ES-I3 (cell line): ENCODE results near the gene RNF43.

Experiments
- H3K36me3 ChIP-seq: 2 replicates; pipeline ENCODE4 v1.6.1; 2013; ENCODE audit warnings: mild to moderate bottlenecking, low read length, control low read depth, moderate library complexity; ENCODE audit not compliant: insufficient read depth
- H3K4me1 ChIP-seq: 2 replicates; pipeline ENCODE4 v1.6.1; 2013; ENCODE audit warnings: mild to moderate bottlenecking, control low read depth, low read length; ENCODE audit not compliant: insufficient read depth
- H3K9ac ChIP-seq: 2 replicates; pipeline ENCODE4 v1.6.1; 2013; ENCODE audit warnings: low read depth, mild to moderate bottlenecking, low read length, moderate library complexity
- H3K9me3 ChIP-seq: 2 replicates; pipeline ENCODE4 v1.6.1; 2013; ENCODE audit warnings: mild to moderate bottlenecking, low read length, moderate library complexity; ENCODE audit not compliant: control insufficient read depth, insufficient read depth

The RNF43 gene

DNA sequence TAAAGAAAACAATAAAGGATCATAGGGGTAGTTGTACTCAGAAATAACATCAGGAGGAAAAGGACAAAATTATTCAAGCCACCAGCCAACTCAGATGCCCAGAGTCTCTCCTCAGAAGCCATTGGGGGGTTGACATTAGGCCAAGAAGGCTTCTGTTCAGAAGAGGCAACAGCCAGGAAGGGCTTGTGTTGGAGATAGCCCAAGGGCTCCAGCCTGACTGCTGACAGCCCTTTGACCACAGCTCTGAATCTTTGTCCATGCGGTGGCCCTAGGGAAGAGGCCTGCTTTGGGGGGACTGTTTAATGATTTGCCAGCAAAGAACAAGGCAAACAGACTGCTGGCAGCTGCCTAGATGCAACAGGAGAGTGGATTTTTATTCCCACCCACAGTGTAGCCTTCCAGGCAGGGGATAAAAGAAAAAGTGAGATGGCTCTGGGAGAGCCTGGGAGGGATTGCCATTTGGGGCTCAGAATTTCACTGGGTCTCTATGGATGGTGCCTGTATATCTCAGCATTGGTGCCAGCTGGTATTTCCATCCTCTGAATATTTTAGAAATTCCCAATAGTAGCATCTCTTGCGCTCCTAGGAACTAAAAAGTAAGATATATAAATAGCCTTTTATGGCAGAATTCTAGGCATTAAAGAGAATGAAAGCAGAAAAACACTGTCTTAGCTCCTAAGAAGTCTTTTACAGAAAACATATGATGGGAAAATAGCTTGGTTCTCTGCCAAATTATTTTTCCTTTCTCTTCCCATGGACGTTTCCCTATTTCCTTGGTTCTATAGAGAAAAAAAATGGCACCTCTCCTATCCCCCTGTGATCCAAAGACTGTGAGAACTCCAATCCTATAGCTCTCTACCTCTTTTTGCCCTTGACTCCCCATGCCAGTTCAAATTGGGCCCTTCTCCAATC, 36.0 kb downstream of the RNF43 start:
- H3K9ac ChIP-seq = no peak overlapping the region
- H3K4me1 ChIP-seq = peaks cover 36% of the 10 kb centered on the region
- no peaks in the 10 kb centered on the region for H3K36me3 ChIP-seq
- H3K9me3 ChIP-seq = no peaks in the 10 kb centered on the region

GRCh38 chr17:58380207-58381123, 36.9 kb downstream of the RNF43 start:
- Histone ChIP-seq H3K9ac (no peak overlapping the region), H3K9me3 (no peaks in the 10 kb centered on the region), H3K4me1 (peaks cover 44% of the 10 kb centered on the region), H3K36me3 (no peaks in the 10 kb centered on the region)

DNA sequence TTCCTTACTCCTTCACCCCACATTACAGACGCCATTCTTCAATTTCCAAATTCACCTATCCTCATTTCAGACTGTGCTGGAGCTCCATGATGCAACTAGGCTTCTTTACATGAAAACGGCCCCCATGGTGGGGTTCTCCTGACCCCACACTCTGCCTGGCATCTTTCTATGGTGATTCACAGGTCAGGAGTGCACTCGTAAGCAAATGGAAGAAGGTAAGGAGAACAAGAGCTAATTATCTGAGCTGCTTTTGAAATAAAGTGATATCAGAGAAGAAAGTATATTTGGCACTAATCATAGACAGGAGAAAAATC, 37.9 kb downstream of the RNF43 start:
- no peaks in the 10 kb centered on the region for H3K36me3 ChIP-seq
- H3K9ac ChIP-seq = no peak overlapping the region
- H3K9me3 ChIP-seq = no peaks in the 10 kb centered on the region
- peaks cover 46% of the 10 kb centered on the region for H3K4me1 ChIP-seq

DNA sequence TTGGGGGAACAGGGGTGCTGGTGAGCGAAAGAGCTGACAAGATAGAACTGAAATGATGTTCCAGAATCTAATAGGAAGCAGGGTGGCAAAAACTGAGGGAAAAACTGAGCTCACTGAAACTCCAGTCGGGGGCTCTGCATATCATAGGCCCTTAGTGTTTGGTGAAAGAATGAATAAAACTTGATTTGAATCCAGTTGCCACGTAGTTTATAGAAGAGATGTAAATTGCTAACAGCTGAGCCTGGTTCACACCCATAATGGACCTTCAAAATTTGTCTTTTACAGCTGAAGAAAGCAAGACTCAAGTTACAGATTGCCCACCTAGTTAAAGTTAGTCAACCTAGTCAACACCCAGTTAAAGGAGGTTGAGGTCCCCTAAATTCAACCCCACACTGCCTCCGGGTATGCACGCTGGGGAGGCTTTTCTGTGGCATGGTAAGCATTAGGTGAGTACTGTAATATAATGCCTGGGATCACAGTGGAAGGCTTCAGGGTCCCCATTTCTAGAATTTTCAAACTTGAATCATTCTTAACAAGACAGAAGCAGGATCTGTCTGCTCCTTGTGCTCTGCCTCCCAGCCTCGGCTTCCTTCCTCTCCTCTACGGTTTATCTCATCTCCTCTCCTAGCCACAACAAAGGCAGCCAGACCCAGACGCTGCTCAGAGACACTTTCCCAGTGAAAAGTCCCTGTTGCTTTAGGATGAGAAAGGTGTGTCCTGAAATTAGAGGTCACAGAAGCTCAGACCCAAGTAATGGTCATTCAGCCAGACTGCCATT, 38.4 kb downstream of the RNF43 start:
- Histone ChIP-seq H3K36me3 (no peaks in the 10 kb centered on the region), H3K4me1 (peaks cover 41% of the 10 kb centered on the region), H3K9me3 (no peaks in the 10 kb centered on the region), H3K9ac (no peak overlapping the region)

DNA sequence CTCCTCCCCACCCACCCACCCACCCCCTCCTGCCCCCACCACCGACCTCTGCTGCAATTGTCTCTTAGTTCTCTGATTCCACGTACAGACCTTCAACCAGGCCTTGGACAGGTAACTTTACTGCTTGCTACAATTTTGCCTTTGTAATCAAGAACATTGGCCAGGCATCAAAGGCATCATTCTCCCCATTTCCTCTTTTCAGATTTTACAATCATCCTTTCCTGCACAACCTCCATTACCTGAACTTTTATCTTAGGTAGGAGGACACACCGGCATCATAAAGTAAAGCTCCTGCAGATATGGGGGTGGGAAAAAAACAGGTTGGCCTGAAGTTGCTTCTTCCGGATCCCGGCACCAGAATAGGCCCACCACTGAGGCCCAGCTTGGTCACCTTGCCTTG, 39.7 kb downstream of the RNF43 start:
- Histone ChIP-seq H3K9ac (no peak overlapping the region), H3K4me1 (peaks cover 39% of the 10 kb centered on the region), H3K9me3 (no peaks in the 10 kb centered on the region), H3K36me3 (no peaks in the 10 kb centered on the region)

DNA sequence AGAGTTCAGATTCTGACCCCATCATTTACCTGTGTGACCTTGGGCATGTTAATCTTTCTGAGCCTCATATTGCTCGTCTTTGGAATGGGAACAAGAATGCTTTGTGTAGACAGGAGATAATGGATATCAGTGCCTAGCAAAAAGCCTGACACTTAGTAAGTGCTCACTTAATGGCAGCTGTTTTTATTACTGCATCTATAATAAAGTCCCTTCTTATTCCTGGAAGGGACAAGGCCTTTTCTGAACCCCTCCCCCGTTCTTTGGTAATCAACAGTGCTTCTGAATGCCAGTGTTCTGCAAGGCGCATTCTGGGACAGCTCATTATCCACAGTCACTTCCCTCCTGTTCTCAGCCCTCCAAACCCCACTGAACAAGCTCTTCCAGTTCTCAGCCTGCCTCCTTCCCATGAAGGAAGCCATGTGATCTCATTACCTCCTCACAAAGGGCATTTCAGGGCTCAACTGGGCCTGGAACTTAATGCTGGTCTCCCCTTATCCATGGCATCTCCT, 40.2 kb downstream of the RNF43 start:
- Histone ChIP-seq H3K36me3 (no peaks in the 10 kb centered on the region), H3K9me3 (no peaks in the 10 kb centered on the region), H3K4me1 (peaks cover 39% of the 10 kb centered on the region), H3K9ac (no peak overlapping the region)

DNA sequence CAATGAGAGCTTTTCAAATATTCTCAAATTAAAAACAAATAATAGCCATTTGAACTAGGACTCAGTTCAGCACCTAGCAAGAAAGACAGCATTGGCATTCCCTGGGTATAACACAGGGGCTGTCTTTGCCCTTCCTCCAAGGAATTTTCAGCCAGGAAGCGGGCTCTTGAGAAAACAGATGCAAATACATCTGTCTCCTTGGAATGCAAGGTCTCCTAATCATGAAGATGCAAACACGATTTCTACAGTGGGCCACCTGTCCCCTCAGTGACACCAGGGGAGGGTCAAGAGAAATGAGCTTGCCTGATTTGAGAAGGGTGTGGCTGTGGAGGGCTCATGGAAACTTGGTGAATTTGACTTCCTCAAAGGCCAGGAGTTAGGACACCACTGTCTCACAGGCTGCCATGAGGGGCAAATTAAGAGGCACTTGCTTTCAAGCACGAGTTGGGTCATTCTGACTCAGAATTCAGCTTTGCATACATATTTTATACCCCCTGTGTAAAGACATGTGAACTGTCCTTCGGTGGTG, 40.8 kb downstream of the RNF43 start:
- Histone ChIP-seq H3K9me3 (no peaks in the 10 kb centered on the region), H3K4me1 (peaks cover 39% of the 10 kb centered on the region), H3K9ac (no peak overlapping the region), H3K36me3 (no peaks in the 10 kb centered on the region)

DNA sequence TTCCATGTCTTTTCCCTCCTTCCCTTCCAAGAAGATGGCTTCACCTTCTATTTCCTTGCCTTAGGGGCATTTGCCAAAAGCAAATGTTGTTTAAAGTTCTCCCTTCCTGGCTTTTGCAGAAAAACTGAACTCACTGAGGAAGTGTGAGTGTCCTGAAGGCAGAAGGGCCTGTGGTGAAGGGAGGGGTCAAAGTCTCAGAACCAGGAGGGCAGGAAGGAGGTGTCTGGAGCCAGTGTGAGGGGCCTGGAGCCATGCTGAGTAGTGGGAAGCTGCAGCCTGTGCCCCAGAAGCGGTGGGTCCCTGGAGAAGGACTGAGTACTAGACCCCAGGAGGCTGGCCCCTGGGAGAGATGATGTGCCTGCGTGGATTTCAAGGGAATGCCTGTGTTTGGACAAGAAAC, 41.5 kb downstream of the RNF43 start:
- no peaks in the 10 kb centered on the region for H3K36me3 ChIP-seq
- H3K9ac ChIP-seq = no peak overlapping the region
- peaks cover 39% of the 10 kb centered on the region for H3K4me1 ChIP-seq
- H3K9me3 ChIP-seq = no peaks in the 10 kb centered on the region

GRCh38 chr17:58375256-58375655, 42.1 kb downstream of the RNF43 start:
- H3K36me3 ChIP-seq = no peaks in the 10 kb centered on the region
- no peak overlapping the region for H3K9ac ChIP-seq
- H3K4me1 ChIP-seq = peaks cover 39% of the 10 kb centered on the region
- H3K9me3 ChIP-seq = no peaks in the 10 kb centered on the region

- no peaks in the 10 kb centered on the region for H3K36me3 ChIP-seq
- H3K9ac ChIP-seq = no peak overlapping the region
- H3K4me1 ChIP-seq = peaks cover 28% of the 10 kb centered on the region
- H3K9me3 ChIP-seq = no peaks in the 10 kb centered on the region
Observed at GRCh38 chr17:58373923-58374322, 43.4 kb downstream of the RNF43 start.

- Histone ChIP-seq H3K9me3 (no peaks in the 10 kb centered on the region), H3K36me3 (no peaks in the 10 kb centered on the region)
Observed at GRCh38 chr17:58373003-58373402, 44.3 kb downstream of the RNF43 start.

DNA sequence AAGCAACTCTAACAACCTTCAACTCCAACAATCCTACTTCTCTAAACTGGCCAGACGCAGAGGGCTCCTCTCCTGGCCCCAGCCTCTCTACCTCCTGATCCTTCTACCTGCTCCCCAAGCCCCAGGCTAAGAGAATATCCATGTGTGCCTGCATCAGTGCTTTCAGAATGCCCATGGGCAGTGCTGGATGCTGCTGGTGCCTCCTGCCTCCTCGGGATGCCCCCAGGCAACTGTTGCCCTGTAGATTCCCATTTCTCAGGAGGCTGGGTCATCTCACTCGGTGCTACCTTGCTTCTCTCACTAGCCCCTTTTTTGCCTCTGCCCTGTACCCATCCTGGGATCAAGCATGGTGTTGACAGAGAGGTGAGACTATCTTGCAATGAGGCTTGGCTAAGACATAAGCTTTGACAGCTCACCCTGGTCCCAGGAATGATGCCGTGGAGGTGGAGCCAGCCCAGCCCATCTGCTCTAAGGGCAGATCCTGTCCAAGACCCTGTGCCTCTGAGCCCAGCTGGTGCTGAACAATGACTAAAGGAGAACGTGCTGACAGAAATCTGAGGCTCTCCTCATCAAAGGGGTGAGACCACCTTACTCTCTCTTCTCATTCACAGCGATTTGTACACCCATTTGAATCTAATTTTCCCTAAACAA, 45.9 kb downstream of the RNF43 start:
- H3K4me1 ChIP-seq = peaks cover 15% of the 10 kb centered on the region

More at GRCh38 chr17:58373003-58373402, 44.3 kb downstream of the RNF43 start:
- no peak overlapping the region for H3K9ac ChIP-seq
- peaks cover 27% of the 10 kb centered on the region for H3K4me1 ChIP-seq

GRCh38 chr17:58370716-58371115, 46.6 kb downstream of the RNF43 start:
- H3K36me3 ChIP-seq = no peaks in the 10 kb centered on the region
- H3K4me1 ChIP-seq = peaks cover 15% of the 10 kb centered on the region
- no peak overlapping the region for H3K9ac ChIP-seq
- H3K9me3 ChIP-seq = no peaks in the 10 kb centered on the region

More for the DNA sequence above, 45.9 kb downstream of the RNF43 start:
- Histone ChIP-seq H3K36me3 (no peaks in the 10 kb centered on the region), H3K9me3 (no peaks in the 10 kb centered on the region), H3K9ac (no peak overlapping the region)
